ENCODE results near the gene CAMK2G.

CAMK2G gene

GRCh38 chr10:73886661-73887293 lies 12.4 kb upstream of the CAMK2G start:
- Histone ChIP-seq H3K36me3 (ENCODE audit: insufficient read depth, low read length) (no peaks in the 10 kb centered on the region), H3K27me3 (ENCODE audit: insufficient read depth, low read length) (no peaks in the 10 kb centered on the region), H3K9me2 (ENCODE audit: low read depth, low read length) (no peaks in the 10 kb centered on the region), H3K27ac (ENCODE audit: low read depth, low read length, poor library complexity, severe bottlenecking) (no peak overlapping the region), H3K4me2 (ENCODE audit: low read length) (no peak overlapping the region), H3K9ac (ENCODE audit: low read length) (no peak overlapping the region), H3K4me1 (ENCODE audit: insufficient read depth, low read length, severe bottlenecking) (peaks cover 3% of the 10 kb centered on the region), H3K4me3 (ENCODE audit: low read depth, low read length, poor library complexity, severe bottlenecking) (no peak overlapping the region), H3F3A (ENCODE audit: insufficient read depth, low read length) (no peaks in the 10 kb centered on the region), H3K9me3 (ENCODE audit: low read length) (no peaks in the 10 kb centered on the region), H2AFZ (ENCODE audit: low read length) (no peak overlapping the region), H3K79me2 (ENCODE audit: insufficient read depth, low read length) (no peaks in the 10 kb centered on the region), H4K20me1 (ENCODE audit: insufficient read depth, low read length) (no peaks in the 10 kb centered on the region)
- TF ChIP-seq CTCF (IDR thresholded peaks at IDR 0.05; ENCODE audit: low read length): no peak
- TF ChIP-seq EZH2 (IDR thresholded peaks at IDR 0.05; ENCODE audit: borderline replicate concordance, low read length): no peak

GRCh38 chr10:73886085-73886529 lies 11.8 kb upstream of the CAMK2G start:
- no peaks in the 10 kb centered on the region for H3F3A ChIP-seq (ENCODE audit: insufficient read depth, low read length)
- no peaks in the 10 kb centered on the region for H3K9me3 ChIP-seq (ENCODE audit: low read length)
- H3K9ac ChIP-seq (ENCODE audit: low read length): no peak overlapping the region
- no peak overlapping the region for H2AFZ ChIP-seq (ENCODE audit: low read length)
- H3K79me2 ChIP-seq (ENCODE audit: insufficient read depth, low read length): no peaks in the 10 kb centered on the region
- no peaks in the 10 kb centered on the region for H4K20me1 ChIP-seq (ENCODE audit: insufficient read depth, low read length)
- H3K4me3 ChIP-seq (ENCODE audit: low read depth, low read length, poor library complexity, severe bottlenecking): no peak overlapping the region
- H3K4me2 ChIP-seq (ENCODE audit: low read length): no peak overlapping the region
- peaks cover 3% of the 10 kb centered on the region for H3K4me1 ChIP-seq (ENCODE audit: insufficient read depth, low read length, severe bottlenecking)
- TF ChIP-seq CTCF (IDR thresholded peaks at IDR 0.05; ENCODE audit: low read length): peak; percentile 87
- TF ChIP-seq EZH2 (IDR thresholded peaks at IDR 0.05; ENCODE audit: borderline replicate concordance, low read length): no peak
- H3K27ac ChIP-seq (ENCODE audit: low read depth, low read length, poor library complexity, severe bottlenecking): no peak overlapping the region
- no peaks in the 10 kb centered on the region for H3K9me2 ChIP-seq (ENCODE audit: low read depth, low read length)
- H3K36me3 ChIP-seq (ENCODE audit: insufficient read depth, low read length): no peaks in the 10 kb centered on the region
- no peaks in the 10 kb centered on the region for H3K27me3 ChIP-seq (ENCODE audit: insufficient read depth, low read length)

- H3K9me3 ChIP-seq (ENCODE audit: low read length): no peaks in the 10 kb centered on the region
- no peaks in the 10 kb centered on the region for H3K9me2 ChIP-seq (ENCODE audit: low read depth, low read length)
- no peak overlapping the region for H3K4me3 ChIP-seq (ENCODE audit: low read depth, low read length, poor library complexity, severe bottlenecking)
- H4K20me1 ChIP-seq (ENCODE audit: insufficient read depth, low read length): no peaks in the 10 kb centered on the region
- no peaks in the 10 kb centered on the region for H3K79me2 ChIP-seq (ENCODE audit: insufficient read depth, low read length)
- peaks cover 5% of the 10 kb centered on the region for H3K4me1 ChIP-seq (ENCODE audit: insufficient read depth, low read length, severe bottlenecking)
- H3K9ac ChIP-seq (ENCODE audit: low read length): no peak overlapping the region
- TF ChIP-seq CTCF (IDR thresholded peaks at IDR 0.05; ENCODE audit: low read length) (no peak), EZH2 (IDR thresholded peaks at IDR 0.05; ENCODE audit: borderline replicate concordance, low read length) (no peak)
- no peaks in the 10 kb centered on the region for H3F3A ChIP-seq (ENCODE audit: insufficient read depth, low read length)
- H3K27ac ChIP-seq (ENCODE audit: low read depth, low read length, poor library complexity, severe bottlenecking): no peak overlapping the region
- no peaks in the 10 kb centered on the region for H3K36me3 ChIP-seq (ENCODE audit: insufficient read depth, low read length)
- H2AFZ ChIP-seq (ENCODE audit: low read length): no peak overlapping the region
- no peak overlapping the region for H3K4me2 ChIP-seq (ENCODE audit: low read length)
- H3K27me3 ChIP-seq (ENCODE audit: insufficient read depth, low read length): no peaks in the 10 kb centered on the region
These were observed 9.7 kb upstream of the CAMK2G start for GRCh38 chr10:73884017-73884416.
